Naive B cell (primary cell): ENCODE measurements around the gene CZIB. TPM values are rescaled to one million over a fixed set of nuclear protein-coding genes. Genes with fewer than 3 reads are reported as not detected.
A peak's percentile ranks its signal among the peaks of the same experiment; 100 is the strongest.

ENCODE experiments used
- ATAC-seq, 2 donors: fragments of 150-1000 bp; cut with Tn5 transposase; 2 replicates each; pipeline ENCODE4 v1.10.0; 2021; ENCODE audit warnings: low read depth in 2 of 2, mild to moderate bottlenecking in 2 of 2, moderate library complexity in 2 of 2
- DNase-seq: peaks from one replicate; pipeline ENCODE4 v3.0.0; 2022
- H3K27ac Mint-ChIP-seq, 6 donors: one replicate each; pipeline ENCODE4 v1.8.0; 2020 to 2022; ENCODE audit warnings: mild to moderate bottlenecking in 6 of 6, mixed read lengths in 6 of 6, moderate library complexity in 5 of 6, inconsistent platforms in 2 of 6
- H3K27me3 Mint-ChIP-seq, 3 donors: one replicate each; pipeline ENCODE4 v1.8.0; 2021 to 2022; ENCODE audit warnings: mixed read lengths in 3 of 3, mild to moderate bottlenecking in 1 of 3
- H3K36me3 Mint-ChIP-seq, 2 donors: one replicate each; pipeline ENCODE4 v1.8.0; 2020 to 2022; ENCODE audit warnings: mixed read lengths in 2 of 2, inconsistent platforms in 1 of 2, mild to moderate bottlenecking in 1 of 2
- H3K4me1 Mint-ChIP-seq, 3 donors: one replicate each; pipeline ENCODE4 v1.8.0; 2020 to 2022; ENCODE audit warnings: mixed read lengths in 3 of 3, inconsistent platforms in 1 of 3, mild to moderate bottlenecking in 1 of 3, moderate library complexity in 1 of 3
- H3K4me3 Mint-ChIP-seq, 8 donors: one replicate each; pipeline ENCODE4 v1.8.0; 2020 to 2022; ENCODE audit warnings: mild to moderate bottlenecking in 8 of 8, mixed read lengths in 8 of 8, moderate library complexity in 8 of 8, inconsistent platforms in 2 of 8
- H3K9me3 Mint-ChIP-seq, 7 donors: one replicate each; pipeline ENCODE4 v1.8.0; 2020 to 2022; ENCODE audit warnings: mixed read lengths in 7 of 7, mild to moderate bottlenecking in 5 of 7, inconsistent platforms in 2 of 7, moderate library complexity in 1 of 7
- polyA plus RNA-seq, 6 donors: library from polyadenylated mRNA; unstranded; fragments of 300-500 nt; fragmentation: Illumina TruSeq; gene quantifications; one replicate each; pipeline ENCODE4 v1.2.3, GENCODE V29; 2021; ENCODE audit warnings: low read depth in 6 of 6

CZIB gene
- polyA plus RNA-seq, 6 donors from 2014 or later = 34.5 to 63.0 (median 52.5) TPM

- H3K27ac Mint-ChIP-seq = no peak overlapping the region
- no peaks in the 10 kb centered on the region for H3K4me1 Mint-ChIP-seq
- DNase-seq (no peak), ATAC-seq (no peak)
- no peaks in the 10 kb centered on the region for H3K9me3 Mint-ChIP-seq
- no peaks in the 10 kb centered on the region for H3K36me3 Mint-ChIP-seq
- H3K27me3 Mint-ChIP-seq = no peaks in the 10 kb centered on the region
- H3K4me3 Mint-ChIP-seq = no peak overlapping the region
Observed at GRCh38 chr1:53254011-53254640, 33.7 kb upstream of the CZIB start.

GRCh38 chr1:53250325-53250724 lies 29.9 kb upstream of the CZIB start:
- DNase-seq (no peak), ATAC-seq (no peak)
- no peaks in the 10 kb centered on the region for H3K27me3 Mint-ChIP-seq
- no peaks in the 10 kb centered on the region for H3K9me3 Mint-ChIP-seq
- H3K4me1 Mint-ChIP-seq = peaks cover 12 to 21% (median 13%) of the 10 kb centered on the region in 3 donors
- no peak overlapping the region for H3K27ac Mint-ChIP-seq
- no peak overlapping the region for H3K4me3 Mint-ChIP-seq
- H3K36me3 Mint-ChIP-seq = no peaks in the 10 kb centered on the region

DNA sequence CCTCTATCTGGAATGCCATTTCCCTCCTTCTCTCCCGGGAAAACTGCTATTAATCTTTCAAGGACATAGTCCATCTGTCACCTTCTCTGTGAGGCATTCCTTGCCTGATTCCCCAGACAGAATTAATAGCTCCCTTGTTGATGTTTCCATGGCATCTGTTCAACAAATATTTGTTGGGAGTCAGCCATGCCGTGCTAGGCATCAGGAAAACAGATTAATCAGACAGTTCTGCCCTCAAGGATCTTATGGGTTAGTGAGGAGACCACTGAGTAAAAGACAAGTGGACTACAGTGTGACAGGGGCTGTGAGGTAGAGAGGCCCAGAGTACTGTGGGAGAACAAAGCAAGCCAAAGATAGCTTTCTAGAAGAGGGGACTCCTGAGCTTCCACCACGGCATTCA lies 29.3 kb upstream of the CZIB start:
- DNase-seq (no peak), ATAC-seq (no peak)
- H3K27ac Mint-ChIP-seq = peak overlapping the region in 1 of 6 donors; percentile 62
- H3K36me3 Mint-ChIP-seq = no peaks in the 10 kb centered on the region
- no peak overlapping the region for H3K4me3 Mint-ChIP-seq
- peaks cover 19 to 27% (median 19%) of the 10 kb centered on the region in 3 donors for H3K4me1 Mint-ChIP-seq
- H3K27me3 Mint-ChIP-seq = no peaks in the 10 kb centered on the region
- no peaks in the 10 kb centered on the region for H3K9me3 Mint-ChIP-seq

- H3K27ac Mint-ChIP-seq = peak overlapping the region in 3 of 6 donors; percentile 5 to 81 (median 38)
- peak; percentile 37 to 65 for ATAC-seq
- peak overlapping the region in 6 of 8 donors; percentile 16 to 67 (median 44) for H3K4me3 Mint-ChIP-seq
- H3K27me3 Mint-ChIP-seq = no peaks in the 10 kb centered on the region
- H3K4me1 Mint-ChIP-seq = peaks cover 23 to 27% (median 24%) of the 10 kb centered on the region in 3 donors
- no peak for DNase-seq
- H3K9me3 Mint-ChIP-seq = no peaks in the 10 kb centered on the region
- no peaks in the 10 kb centered on the region for H3K36me3 Mint-ChIP-seq
Observed at GRCh38 chr1:53246261-53247134, 26.1 kb upstream of the CZIB start.

GRCh38 chr1:53244141-53244540 lies 23.7 kb upstream of the CZIB start:
- Mint-ChIP-seq H3K27ac (no peak overlapping the region), H3K4me3 (peak overlapping the region in 1 of 8 donors; percentile 26), H3K27me3 (no peaks in the 10 kb centered on the region), H3K4me1 (peaks cover 23 to 29% (median 25%) of the 10 kb centered on the region in 3 donors), H3K9me3 (no peaks in the 10 kb centered on the region), H3K36me3 (no peaks in the 10 kb centered on the region)
- DNase-seq = no peak
- no peak for ATAC-seq

DNA sequence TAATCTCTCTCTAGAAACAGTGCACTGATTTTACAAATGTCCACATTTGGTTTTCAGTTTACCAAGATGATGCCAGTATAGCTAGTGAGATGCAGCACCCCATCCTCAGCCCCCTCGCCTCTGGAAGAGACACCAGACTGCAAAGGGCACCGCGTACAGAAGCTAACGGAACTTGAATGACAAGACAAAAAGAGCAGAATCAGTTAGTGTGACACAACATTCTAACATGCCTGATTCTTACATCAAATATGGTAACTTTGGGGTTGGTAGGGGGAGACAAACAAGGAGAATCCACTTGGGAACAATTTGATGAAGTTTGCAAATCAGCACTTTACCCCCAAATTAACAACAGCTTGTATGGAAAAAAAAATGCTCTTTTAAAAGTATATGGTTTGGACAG lies 21.9 kb upstream of the CZIB start:
- H3K27me3 Mint-ChIP-seq = no peaks in the 10 kb centered on the region

GRCh38 chr1:53241828-53242227 lies 21.4 kb upstream of the CZIB start:
- no peak for ATAC-seq
- Mint-ChIP-seq H3K27ac (no peak overlapping the region), H3K4me3 (no peak overlapping the region), H3K4me1 (peaks cover 33 to 44% (median 40%) of the 10 kb centered on the region in 3 donors), H3K9me3 (no peaks in the 10 kb centered on the region), H3K27me3 (no peaks in the 10 kb centered on the region), H3K36me3 (peaks cover 0 to 14% of the 10 kb centered on the region in 2 donors)
- DNase-seq = no peak

More for the DNA sequence above, 21.9 kb upstream of the CZIB start:
- peak overlapping the region in 1 of 8 donors; percentile 10 for H3K4me3 Mint-ChIP-seq
- H3K36me3 Mint-ChIP-seq = peaks cover 0 to 12% of the 10 kb centered on the region in 2 donors
- H3K9me3 Mint-ChIP-seq = no peaks in the 10 kb centered on the region
- DNase-seq = no peak
- no peak for ATAC-seq
- peaks cover 34 to 43% (median 41%) of the 10 kb centered on the region in 3 donors for H3K4me1 Mint-ChIP-seq
- H3K27ac Mint-ChIP-seq = no peak overlapping the region

DNA sequence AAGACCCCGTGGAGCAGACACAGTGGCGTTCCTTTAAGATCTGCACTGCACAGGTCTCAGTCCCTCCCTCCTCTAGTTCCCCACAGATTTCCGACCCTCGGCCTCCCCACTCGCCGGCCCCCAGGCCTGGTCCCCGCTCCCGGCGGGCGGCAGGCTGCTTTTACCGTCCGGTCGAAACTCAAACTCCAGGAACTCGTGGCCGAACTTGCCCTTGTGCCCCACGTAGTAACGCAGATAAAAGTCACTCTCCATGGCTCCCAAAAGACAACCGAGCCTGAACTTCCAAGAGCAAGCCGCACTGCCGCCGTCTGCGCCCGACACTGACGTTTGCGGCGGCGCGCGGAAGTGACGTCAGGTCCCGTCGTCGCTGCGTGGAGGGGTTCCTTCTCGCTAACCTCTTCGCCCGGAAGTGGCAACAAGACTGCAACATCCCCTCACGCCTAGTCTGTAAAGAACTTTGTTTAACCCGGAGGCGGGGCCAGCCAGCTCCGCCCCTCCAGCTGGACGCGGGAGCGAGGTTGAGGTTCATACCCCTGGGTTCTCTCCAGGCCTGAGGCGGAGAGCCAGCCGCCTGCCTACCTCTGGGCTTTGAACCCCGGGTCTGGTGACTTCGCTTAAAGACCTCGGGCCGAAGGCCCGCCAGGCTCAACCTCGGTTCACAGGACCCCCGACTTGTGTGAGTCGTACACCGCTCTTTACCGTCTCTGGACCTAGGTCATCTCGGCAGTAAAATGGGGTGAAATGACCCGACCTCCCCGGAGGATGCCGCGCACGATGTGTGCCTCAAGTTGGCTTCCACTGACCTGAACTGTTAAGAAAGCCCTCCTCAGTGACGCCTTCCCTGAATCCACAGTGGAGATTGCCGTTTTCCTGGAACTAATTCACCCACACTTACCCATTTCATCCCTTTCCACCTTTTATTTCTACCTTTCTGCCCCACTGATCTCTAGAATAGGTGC lies 18.0 kb upstream of the CZIB start, which contains the start of gene MAGOH:
TSS of gene MAGOH (minus strand) at position 322 of the 959 bp plus-strand sequence. CDS start at position 252, 70 bp downstream.
- peak within 1 kb of the TSS; percentile 95 to 100 (median 99) for H3K4me3 Mint-ChIP-seq
- H3K9me3 Mint-ChIP-seq = no peaks in the 10 kb centered on the region
- ATAC-seq (peak; percentile 98 to 99), DNase-seq (peak; percentile 92)
- peak within 1 kb of the TSS; percentile 95 to 99 (median 98) for H3K27ac Mint-ChIP-seq
- peaks cover 5 to 25% of the 10 kb centered on the region in 2 donors for H3K36me3 Mint-ChIP-seq
- no peaks in the 10 kb centered on the region for H3K27me3 Mint-ChIP-seq
- H3K4me1 Mint-ChIP-seq = peaks cover 22 to 33% (median 29%) of the 10 kb centered on the region in 3 donors

DNA sequence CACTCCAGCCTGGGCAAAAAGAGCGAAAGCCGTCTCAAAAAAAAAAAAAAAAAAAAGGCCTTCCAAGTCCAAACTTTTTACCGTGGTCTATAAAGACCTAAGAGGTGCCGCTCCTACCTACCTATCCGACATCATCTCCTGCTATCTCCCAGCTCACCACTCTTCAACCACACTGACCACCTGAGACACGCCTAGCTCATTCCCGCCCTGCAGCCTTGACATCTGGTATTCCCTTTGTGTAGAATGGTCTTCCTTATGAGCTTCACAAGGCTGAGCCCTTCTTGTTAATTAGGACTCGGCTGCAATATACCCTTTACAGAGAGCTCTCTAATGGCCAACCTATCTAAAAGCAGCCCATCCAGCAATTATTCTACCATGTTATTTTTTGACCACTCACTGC lies 17.2 kb upstream of the CZIB start:
- DNase-seq = no peak
- Mint-ChIP-seq H3K36me3 (peaks cover 7 to 29% of the 10 kb centered on the region in 2 donors), H3K27me3 (no peaks in the 10 kb centered on the region), H3K4me1 (peaks cover 22 to 33% (median 29%) of the 10 kb centered on the region in 3 donors), H3K27ac (peak overlapping the region in 5 of 6 donors; percentile 81 to 98 (median 98)), H3K9me3 (no peaks in the 10 kb centered on the region), H3K4me3 (peak overlapping the region; percentile 95 to 100 (median 99))
- no peak for ATAC-seq

GRCh38 chr1:53220962-53221286 lies 490 bp upstream of the CZIB start:
- Mint-ChIP-seq H3K9me3 (no peaks in the 10 kb centered on the region), H3K36me3 (no peaks in the 10 kb centered on the region), H3K27ac (peak overlapping the region; percentile 83 to 98 (median 98)), H3K4me3 (peak overlapping the region; percentile 88 to 97 (median 96)), H3K27me3 (no peaks in the 10 kb centered on the region), H3K4me1 (peaks cover 19 to 27% (median 22%) of the 10 kb centered on the region in 3 donors)
- ATAC-seq (no peak), DNase-seq (no peak)

DNA sequence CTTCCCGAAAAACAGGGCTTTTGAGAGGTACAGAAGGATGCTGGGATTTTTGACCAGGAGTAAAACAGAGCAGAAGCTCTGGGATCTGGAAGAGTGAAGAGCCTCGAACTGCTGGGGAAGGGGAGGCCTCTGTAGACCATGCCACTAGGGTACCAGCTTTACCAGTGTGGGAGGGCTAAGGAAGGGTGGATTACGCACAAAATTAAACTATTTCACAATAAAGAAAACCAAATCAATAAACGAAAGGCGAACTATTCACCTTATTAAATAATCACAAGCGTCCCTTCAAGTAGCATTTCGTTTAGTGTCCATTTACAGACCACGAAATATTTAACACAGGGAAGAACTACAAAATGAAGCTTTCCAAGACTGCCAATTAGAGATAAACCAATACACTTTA lies 723 bp downstream of the CZIB start:
- H3K36me3 Mint-ChIP-seq = no peaks in the 10 kb centered on the region
- ATAC-seq = no peak
- peak overlapping the region; percentile 88 to 97 (median 96) for H3K4me3 Mint-ChIP-seq
- no peak for DNase-seq
- peak overlapping the region; percentile 96 to 98 (median 98) for H3K27ac Mint-ChIP-seq
- H3K9me3 Mint-ChIP-seq = no peaks in the 10 kb centered on the region
- H3K4me1 Mint-ChIP-seq = peaks cover 19 to 27% (median 22%) of the 10 kb centered on the region in 3 donors
- H3K27me3 Mint-ChIP-seq = no peaks in the 10 kb centered on the region

DNA sequence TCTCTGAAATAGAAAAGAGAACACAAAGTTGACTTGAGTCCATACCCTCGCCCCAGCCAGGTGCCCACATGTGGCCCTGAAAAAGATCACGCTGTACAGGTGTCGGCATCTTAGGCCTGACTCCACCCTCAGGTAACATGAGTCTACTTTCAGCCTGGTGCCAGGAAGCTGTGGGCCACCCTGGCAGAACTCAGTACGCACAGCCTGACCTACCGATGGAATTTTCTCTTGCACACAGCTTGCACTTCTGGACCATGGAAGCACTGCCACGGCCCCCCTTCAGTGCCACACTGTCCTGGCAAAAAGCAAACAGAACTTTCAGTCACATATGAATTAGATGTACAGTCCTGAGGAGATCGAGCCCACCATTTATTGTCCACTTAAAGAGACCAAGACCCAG lies 2.2 kb downstream of the CZIB start:
- peak overlapping the region in 3 of 8 donors; percentile 65 to 97 (median 92) for H3K4me3 Mint-ChIP-seq

More for the DNA sequence above, 2.2 kb downstream of the CZIB start:
- Mint-ChIP-seq H3K27ac (peak overlapping the region in 1 of 6 donors; percentile 74), H3K9me3 (no peaks in the 10 kb centered on the region), H3K4me1 (peaks cover 19 to 27% (median 22%) of the 10 kb centered on the region in 3 donors), H3K27me3 (no peaks in the 10 kb centered on the region), H3K36me3 (no peaks in the 10 kb centered on the region)
- DNase-seq = no peak
- no peak for ATAC-seq
